AG04450 (cell line): ENCODE measurements around the gene PPP3CB. TPM values are rescaled to one million over a fixed set of nuclear protein-coding genes. Genes with fewer than 3 reads are reported as not detected.
A peak's percentile ranks its signal among the peaks of the same experiment; 100 is the strongest.

Experiments used
- CTCF ChIA-PET: fragments of 300-600, 350-600 bp; formaldehyde crosslinking; extraction: SDS; loops from one replicate; lab custom pipeline; 2022; ENCODE audit warnings: antibody characterized with exemption, inconsistent platforms; lab: Charles Lee
- POLR2A ChIA-PET: fragments of 350-600 bp; formaldehyde crosslinking; extraction: SDS; loops from one replicate; lab custom pipeline; 2021; ENCODE audit warnings: antibody characterized with exemption, inconsistent platforms; lab: Yijun Ruan, JAX
- DNase-seq: peaks from one replicate; pipeline ENCODE4 v3.0.0-alpha.2; 2011; ENCODE audit warnings: low read depth, low spot score
- H3K27ac ChIP-seq: one replicate; pipeline ENCODE4 v1.5.1; 2012; ENCODE audit warnings: low read depth, low read length, control low read depth
- H3K27me3 ChIP-seq: one replicate; pipeline ENCODE4 v1.6.0; 2012; ENCODE audit warnings: low read length; ENCODE audit not compliant: control insufficient read depth, insufficient read depth
- H3K4me3 ChIP-seq: 2 replicates; pipeline ENCODE4 v1.5.1; 2011; ENCODE audit warnings: mild to moderate bottlenecking, low read depth, low read length, control low read depth
- H3K9me3 ChIP-seq: 2 replicates; pipeline ENCODE4 v1.5.1; 2012; ENCODE audit warnings: low read length; ENCODE audit not compliant: control insufficient read depth, insufficient read depth
- CTCF ChIP-seq: IDR thresholded peaks from 2 replicates; pipeline ENCODE4 v1.5.1; 2011; ENCODE audit warnings: low read depth, low read length, control low read depth, inconsistent platforms
- polyA plus RNA-seq: library from polyadenylated mRNA; depleted of rRNA; stranded (reverse); fragments of >200 nt; gene quantifications from 2 replicates; pipeline ENCODE4 v1.2.3, GENCODE V29; 2011

Gene PPP3CB
- polyA plus RNA-seq, 1 experiment: 41.8 TPM

- POLR2A ChIA-PET: no interaction called here
- CTCF ChIA-PET: no interaction called here
Observed at GRCh38 chr10:73446926-73447325, 48.9 kb downstream of the PPP3CB start.

GRCh38 chr10:73444457-73444856 lies 51.4 kb downstream of the PPP3CB start:
- Histone ChIP-seq H3K9me3 (no peaks in the 10 kb centered on the region), H3K4me3 (no peak overlapping the region), H3K27ac (no peak overlapping the region), H3K27me3 (no peaks in the 10 kb centered on the region)
- no peak for TF ChIP-seq CTCF
- no peak for DNase-seq
- ChIA-PET POLR2A (no interaction called here), CTCF (interaction anchor here (0.6 kb wide), 1 partner anchor 199 kb away, joined by 6 read pairs; no protein-coding TSS in a partner anchor)

More at GRCh38 chr10:73446926-73447325, 48.9 kb downstream of the PPP3CB start:
- DNase-seq: no peak
- Histone ChIP-seq H3K27me3 (no peaks in the 10 kb centered on the region), H3K27ac (no peak overlapping the region), H3K4me3 (no peak overlapping the region), H3K9me3 (no peaks in the 10 kb centered on the region)
- no peak for TF ChIP-seq CTCF

- no peak overlapping the region for H3K4me3 ChIP-seq
Observed at GRCh38 chr10:73439605-73440312, 56.1 kb downstream of the PPP3CB start.

GRCh38 chr10:73439055-73439454 lies 56.8 kb downstream of the PPP3CB start:
- no peak for TF ChIP-seq CTCF
- Histone ChIP-seq H3K4me3 (no peak overlapping the region), H3K27me3 (no peaks in the 10 kb centered on the region), H3K9me3 (no peaks in the 10 kb centered on the region), H3K27ac (no peak overlapping the region)
- CTCF ChIA-PET: no interaction called here
- POLR2A ChIA-PET: no interaction called here
- peak; percentile 11 for DNase-seq

More at GRCh38 chr10:73439605-73440312, 56.1 kb downstream of the PPP3CB start:
- Histone ChIP-seq H3K9me3 (no peaks in the 10 kb centered on the region), H3K27ac (no peak overlapping the region), H3K27me3 (no peaks in the 10 kb centered on the region)
- peak; percentile 13 for DNase-seq
- no peak for TF ChIP-seq CTCF
- CTCF ChIA-PET: no interaction called here
- POLR2A ChIA-PET: no interaction called here

GRCh38 chr10:73433538-73433867 lies 62.3 kb downstream of the PPP3CB start, which contains the start of gene MSS51:
MSS51 (minus strand) TSS chr10:73433561; CDS start chr10:73428284, 5,277 bp downstream.
- Histone ChIP-seq H3K4me3 (no peak within 1 kb of the TSS), H3K27ac (no peak within 1 kb of the TSS), H3K27me3 (no peaks in the 10 kb centered on the region), H3K9me3 (no peaks in the 10 kb centered on the region)
- DNase-seq: no peak
- ChIA-PET CTCF (no interaction called here), POLR2A (no interaction called here)
- TF ChIP-seq CTCF: no peak
